Heart left ventricle (tissue), 13 donors: ENCODE results near the gene TIAM2.

Experiments
- CTCF ChIP-seq, 12 donors: fragments of 200-600 bp; sonication (generic) in 4 of 12; IDR thresholded peaks; one replicate each; pipeline versions ENCODE4 v1.5.0 to v1.8.0; 2018 to 2022; ENCODE audit warnings: antibody characterized with exemption in 12 of 12, mild to moderate bottlenecking in 5 of 12
- POLR2A ChIP-seq, 2 donors: fragments of 450-650 bp; IDR thresholded peaks; one replicate each; pipeline ENCODE4 v1.6.1; 2017; ENCODE audit warnings: antibody characterized with exemption in 2 of 2, mild to moderate bottlenecking in 2 of 2, moderate library complexity in 2 of 2
- donor health status: ischemic (EF 13 %, LVEDD 7.1; RV severe dilation, severe dysfunction).
- donor health status: DM: no; HTN: yes; CAD: no.
- donor health status: DM: no; HTN: no; CAD: no.
- donor health status: ischemic (EF 25% LVEDD 6.9; RV normal size, moderate dysfunction).
- donor health status: ischemic (EF 25% LVEDD 5.7; RV mildly dilated, moderate dysfunction).
- donor health status: ischemic (EF 35%, LVEDD 5.7; RV mildly dilated, moderate dysfunction).
- donor health status: nonischemic (EF 11% LVEDD 7.7; RV severe dilation, severe dysfunction).
- donor health status: DM: yes; HTN: yes; CAD: no.
- donor health status: PGD.
- donor health status: ischemic (EF 29% LVEDD 5.4; RV normal size, mild dysfunction).
- donor health status: nonischemic (EF 23%, LVEDD 6.1; RV moderate dilation, normal function).

GRCh38 chr6:155247618-155248007 lies 252.5 kb downstream of the TIAM2 start:
- no peak for TF ChIP-seq CTCF (IDR thresholded peaks at IDR 0.05)
- no peak for TF ChIP-seq POLR2A (IDR thresholded peaks at IDR 0.05)
